Heart right ventricle (tissue), 16 donors: ENCODE data around the gene ETF1. TPM values are rescaled to one million over a fixed set of nuclear protein-coding genes. Genes with fewer than 3 reads are reported as not detected.

ENCODE experiments used
- ATAC-seq, 8 donors: fragments of 200-7000 bp; cut with Tn5 transposase; one replicate each; pipeline ENCODE4 v1.9.1; 2020; ENCODE audit warnings: mild to moderate bottlenecking in 8 of 8, moderate library complexity in 8 of 8, moderate number of reproducible peaks in 1 of 8
- DNase-seq, 2 donors: peaks; one replicate each; pipeline ENCODE4 v3.0.0-alpha.2; 2020
- H3K27ac ChIP-seq, 10 donors: fragments of 200-600 bp; sonication (generic) in 2 of 10; one replicate each; pipeline versions ENCODE4 v1.5.0 to v1.8.0; 2020 to 2022; ENCODE audit warnings: mild to moderate bottlenecking in 3 of 10
- H3K27me3 ChIP-seq, 7 donors: fragments of 200-600 bp; one replicate each; pipeline ENCODE4 v1.8.0; 2021 to 2022; ENCODE audit warnings: mild to moderate bottlenecking in 2 of 7
- H3K36me3 ChIP-seq, 9 donors: fragments of 200-600 bp; sonication (generic) in 1 of 9; one replicate each; pipeline versions ENCODE4 v1.5.0 to v1.8.0; 2020 to 2022; ENCODE audit warnings: mild to moderate bottlenecking in 2 of 9
- H3K4me1 ChIP-seq, 9 donors: fragments of 200-600 bp; sonication (generic) in 1 of 9; one replicate each; pipeline versions ENCODE4 v1.5.0 to v1.8.0; 2020 to 2022; ENCODE audit warnings: mild to moderate bottlenecking in 4 of 9
- H3K4me3 ChIP-seq, 10 donors: fragments of 200-600 bp; sonication (generic) in 2 of 10; one replicate each; pipeline versions ENCODE4 v1.5.0 to v1.8.0; 2020 to 2022; ENCODE audit warnings: mild to moderate bottlenecking in 7 of 10, moderate library complexity in 2 of 10
- H3K9me3 ChIP-seq, 11 donors: fragments of 200-600 bp in 10 of 11; sonication (generic) in 2 of 11; one replicate each; pipeline versions ENCODE4 v1.5.0 to v1.8.0; 2013 to 2022; ENCODE audit warnings: mild to moderate bottlenecking in 2 of 11, control low read depth in 1 of 11, moderate library complexity in 1 of 11
- CTCF ChIP-seq, 9 donors: fragments of 200-600 bp; sonication (generic) in 2 of 9; IDR thresholded peaks; one replicate each; pipeline versions ENCODE4 v1.5.0 to v1.8.0; 2021 to 2022; ENCODE audit warnings: antibody characterized with exemption in 9 of 9, mild to moderate bottlenecking in 5 of 9, moderate library complexity in 1 of 9
- WGBS, 2 donors: extraction: QIAGEN DNeasy Blood & Tissue Kit; methylation state at CpG; one replicate each; pipeline ENCODE4 v1.1.7; 2013; ENCODE audit warnings: inconsistent platforms in 1 of 2; 5-methylcytosine and 5-hydroxymethylcytosine counted together
- intact Hi-C, 10 donors: fragments of 100-400 bp; cut with DNase I; formaldehyde crosslinking; loops; one replicate each; pipeline versions ENCODE4 v1.11.1 to v1.14.2; 2022
- long read RNA-seq, 3 donors: library from polyadenylated mRNA; unstranded; transcript quantifications; one replicate each; pipeline ENCODE4 v2.0.0, GENCODE V29; 2020 to 2021
- polyA plus RNA-seq, 2 donors: library from polyadenylated mRNA; stranded (reverse); fragments of 200-250 nt; gene quantifications; one replicate each; pipeline ENCODE4 v1.2.3, GENCODE V29; 2013
- total RNA-seq, 10 donors: library from RNA; stranded (reverse); fragmentation: NEBNext Ultra II Directional in 3 of 10; extraction: Animal tissue kit (Norgen Biotek cat#: 25700) in 3 of 10; gene quantifications; one replicate each; pipeline versions ENCODE4 v1.2.1 to v1.2.4, GENCODE V29; 2021 to 2023
- donor health status: Arrhythmogenic right ventricular cardiomyopathy.
- donor health status: ischemic (EF 13 %, LVEDD 7.1; RV severe dilation, severe dysfunction).
- donor health status: healthy with polysubstance abuse.
- donor health status: DM: no; HTN: yes; CAD: no.
- donor health status: DM: no; HTN: no; CAD: no.
- donor health status: ischemic (EF 25% LVEDD 6.9; RV normal size, moderate dysfunction).
- donor health status: ischemic (EF 25% LVEDD 5.7; RV mildly dilated, moderate dysfunction).
- donor health status: healthy.
- donor health status: DM: yes; HTN: yes; CAD: no.
- donor health status: Ischemic cardiomyopathy.
- donor health status: ischemic (EF 35%, LVEDD 5.7; RV mildly dilated, moderate dysfunction).
- donor health status: nonischemic (EF 11% LVEDD 7.7; RV severe dilation, severe dysfunction).
- donor health status: DM: yes; HTN: yes; CAD: no.
- donor health status: PGD.
- donor health status: ischemic (EF 29% LVEDD 5.4; RV normal size, mild dysfunction).
- donor health status: nonischemic (EF 23%, LVEDD 6.1; RV moderate dilation, normal function).

Gene ETF1
- 100 to 1,000 TPM in 1 of 10 donors, 10 to 100 TPM in 9; 73.5 to 113 (median 83.9) TPM for total RNA-seq
- polyA plus RNA-seq, result 10 to 100 TPM; 17.9 to 52.3 TPM
- long read RNA-seq, donor 1, transcript ETF1-201 (11 exons, 3,742 nt), result major isoform, 33 of 50 reads
- long read RNA-seq, donor 1, partial matches to known transcripts, result 9 of 50 reads
- long read RNA-seq, donor 1, other reads (novel, unspliced or antisense), result 7 of 50 reads
- long read RNA-seq, donor 2, transcript ETF1-201 (11 exons, 3,742 nt), result major isoform, 45 of 56 reads
- long read RNA-seq, donor 2, partial matches to known transcripts, result 2 of 56 reads
- long read RNA-seq, donor 2, other reads (novel, unspliced or antisense), result 9 of 56 reads
- long read RNA-seq, donor 3, transcript ETF1-201 (11 exons, 3,742 nt), result major isoform, 104 of 150 reads
- long read RNA-seq, donor 3, partial matches to known transcripts, result 29 of 150 reads
- long read RNA-seq, donor 3, other reads (novel, unspliced or antisense), result 15 of 150 reads

DNA sequence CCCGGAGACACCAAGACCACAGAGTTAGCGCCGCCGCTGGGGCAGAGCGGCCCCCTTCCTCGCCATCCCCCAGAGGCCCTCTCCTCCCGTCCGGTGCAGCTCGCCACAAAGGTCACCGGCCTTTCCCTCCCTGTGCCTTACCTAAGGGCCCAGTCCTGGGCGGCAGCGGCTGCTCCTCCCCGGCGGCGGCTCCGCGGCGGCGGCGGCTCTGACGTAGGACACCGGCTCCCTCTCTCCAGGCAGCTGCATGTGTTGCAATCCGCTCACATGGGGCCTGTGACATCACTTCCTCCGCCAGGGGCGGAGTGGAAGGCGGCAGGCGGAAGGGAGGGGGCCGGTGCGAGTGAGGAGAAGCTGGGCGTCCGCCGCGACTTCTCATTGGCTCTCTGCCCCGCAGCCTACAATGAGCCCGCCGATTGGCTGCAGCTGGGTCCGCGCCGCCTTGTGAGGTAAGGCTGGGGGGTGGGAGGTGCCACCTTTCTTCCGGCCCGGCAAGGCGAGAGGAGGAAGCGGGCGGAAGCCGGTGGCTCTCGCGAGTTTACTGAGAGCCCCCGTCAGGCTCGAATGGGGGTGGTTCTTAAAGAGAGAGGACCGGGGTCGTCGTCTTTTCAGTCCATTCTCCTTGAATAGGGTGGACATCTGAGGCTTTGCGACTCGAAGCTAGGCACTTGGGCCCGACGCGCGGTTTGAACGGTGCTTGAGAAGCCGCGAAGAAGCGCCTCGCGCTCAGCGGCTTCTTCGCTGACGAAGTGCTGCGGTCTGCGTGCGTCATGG lies at the start of gene ETF1:
ETF1 (minus strand) TSS at position 281 of the 774 bp plus-strand sequence. CDS start 318 bp downstream, outside the sequence.
- Histone ChIP-seq H3K27ac (peak within 1 kb of the TSS; percentile 91 to 99 (median 98)), H3K9me3 (no peaks in the 10 kb centered on the region), H3K4me1 (peaks cover 13 to 84% (median 69%) of the 10 kb centered on the region in 9 donors), H3K36me3 (peaks cover 0 to 15% (median 0%) of the 10 kb centered on the region in 9 donors), H3K4me3 (peak within 1 kb of the TSS; percentile 73 to 99 (median 94)), H3K27me3 (no peaks in the 10 kb centered on the region)
- peak; percentile 100 for DNase-seq
- ATAC-seq, result peak; percentile 94 to 97 (median 95)
- WGBS, 2 donors, result 0% methylated on average over 70 of the region's 70 CpGs
- intact Hi-C loops, result loop anchor here in 5 of 10 donors (1.0 to 10.0 kb wide), 4 partner anchors 32 to 78 kb away; partner anchors contain the start of genes EGR1 (in 4 of the 5) and HSPA9 (in 3 of the 5)
- TF ChIP-seq CTCF (IDR thresholded peaks at IDR 0.05), result peak in 3 of 9 donors; percentile 3 to 28 (median 13)

- no peak for TF ChIP-seq CTCF (IDR thresholded peaks at IDR 0.05)
- 89 to 96% methylated on average over 2 of the region's 2 CpGs for WGBS, 2 donors
- Histone ChIP-seq H3K4me1 (no peaks in the 10 kb centered on the region), H3K4me3 (no peak overlapping the region), H3K27me3 (no peaks in the 10 kb centered on the region), H3K9me3 (no peaks in the 10 kb centered on the region), H3K27ac (no peak overlapping the region), H3K36me3 (no peaks in the 10 kb centered on the region)
- intact Hi-C loops, result loop anchor here in 2 of 10 donors (10.0 kb wide), 2 partner anchors 47 to 677 kb away; no protein-coding TSS in a partner anchor
- ATAC-seq (no peak), DNase-seq (no peak)
Measured at GRCh38 chr5:138588013-138588788, 45.2 kb upstream of the ETF1 start.

- no peak for TF ChIP-seq CTCF (IDR thresholded peaks at IDR 0.05)
- Histone ChIP-seq H3K4me1 (no peaks in the 10 kb centered on the region), H3K4me3 (no peak overlapping the region), H3K27ac (no peak overlapping the region), H3K27me3 (no peaks in the 10 kb centered on the region), H3K36me3 (no peaks in the 10 kb centered on the region), H3K9me3 (no peaks in the 10 kb centered on the region)
- ATAC-seq, result no peak
- intact Hi-C loops, result loop anchor here in 2 of 10 donors (10.0 kb wide), 2 partner anchors 50 to 680 kb away; no protein-coding TSS in a partner anchor
- DNase-seq, result no peak
Measured at GRCh38 chr5:138585157-138585556, 42.1 kb upstream of the ETF1 start.
